Activated CD4-positive, alpha-beta T cell treated with anti-CD3 and anti-CD28 coated beads for 36 hours (primary cell): ENCODE data around the gene PAX5. TPM values are rescaled to one million over a fixed set of nuclear protein-coding genes. Genes with fewer than 3 reads are reported as not detected.

Experiments
- ATAC-seq: fragments of 200-7000 bp; cut with Tn5 transposase; one replicate; pipeline ENCODE4 v1.10.0; 2021; ENCODE audit warnings: mild to moderate bottlenecking, moderate library complexity
- CTCF ChIA-PET: fragments of 350-600 bp; sonication (Branson Sonifier 250); formaldehyde crosslinking; loops from one replicate; lab custom pipeline; 2021; ENCODE audit warnings: antibody characterized with exemption; lab: Charles Lee
- POLR2A ChIA-PET: fragments of 350-600 bp; sonication (Branson Sonifier 250); formaldehyde crosslinking; loops from one replicate; lab custom pipeline; 2021; ENCODE audit warnings: antibody characterized with exemption, inconsistent platforms; lab: Charles Lee
- DNase-seq: peaks from one replicate; pipeline ENCODE4 v3.0.0-alpha.2; 2020
- H3K27ac Mint-ChIP-seq: one replicate; pipeline ENCODE4 v1.8.0; 2021; ENCODE audit warnings: mixed read lengths
- H3K27me3 Mint-ChIP-seq: one replicate; pipeline ENCODE4 v1.8.0; 2021; ENCODE audit warnings: mixed read lengths
- H3K36me3 Mint-ChIP-seq: one replicate; pipeline ENCODE4 v1.8.0; 2021; ENCODE audit warnings: low read depth, mixed read lengths
- H3K4me1 Mint-ChIP-seq: one replicate; pipeline ENCODE4 v1.8.0; 2021; ENCODE audit warnings: mixed read lengths
- H3K4me3 Mint-ChIP-seq: one replicate; pipeline ENCODE4 v1.8.0; 2021; ENCODE audit warnings: mild to moderate bottlenecking, moderate library complexity, mixed read lengths
- H3K9me3 Mint-ChIP-seq: one replicate; pipeline ENCODE4 v1.8.0; 2021; ENCODE audit warnings: low read depth, mixed read lengths
- intact Hi-C, 2 experiments: fragments of 100-400 bp; cut with DNase I in 1 of 2; cut with micrococcal nuclease in 1 of 2; formaldehyde crosslinking; loops; one replicate each; pipeline versions ENCODE4 v1.14.2 to v1.15.1; 2022 to 2024; cut with DNase I, micrococcal nuclease
- total RNA-seq, 2 experiments: library from RNA; stranded (reverse); gene quantifications; one replicate each; pipeline ENCODE4 v1.2.3, GENCODE V29; 2021

The PAX5 gene
- total RNA-seq, 2 experiments from 2014 or later = 0.21 to 0.51 TPM

DNA sequence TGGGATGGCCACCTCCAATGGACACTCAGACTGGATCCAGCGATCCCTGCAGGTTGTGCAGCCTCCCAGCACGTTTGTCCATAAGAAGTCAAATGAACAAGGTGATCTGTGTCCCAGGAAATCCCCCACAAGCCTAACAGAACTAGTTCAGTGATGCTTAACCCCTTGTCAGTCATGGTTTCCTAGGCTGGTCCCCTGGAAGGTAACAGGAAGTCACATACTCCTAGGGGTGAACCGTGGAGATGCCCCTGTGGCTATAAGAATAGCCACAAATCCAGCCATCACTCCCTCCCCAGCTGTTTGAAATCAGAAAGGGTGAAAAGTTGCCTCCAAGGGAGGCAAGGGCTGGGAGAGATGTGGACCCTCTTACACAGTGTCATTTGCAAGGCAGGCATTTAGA is 22.5 kb downstream of the PAX5 start:
- Mint-ChIP-seq H3K4me1 (no peaks in the 10 kb centered on the region), H3K27ac (no peak overlapping the region), H3K36me3 (no peaks in the 10 kb centered on the region), H3K4me3 (no peak overlapping the region), H3K9me3 (no peaks in the 10 kb centered on the region), H3K27me3 (peaks cover 33% of the 10 kb centered on the region)
- intact Hi-C loops = no loop called here
- POLR2A ChIA-PET = no interaction called here
- no peak for ATAC-seq
- no peak for DNase-seq
- CTCF ChIA-PET = interaction anchor here (0.6 to 0.8 kb wide), 2 partner anchors 9 to 19 kb away, joined by 3 to 5 read pairs; no protein-coding TSS in a partner anchor

- H3K27ac Mint-ChIP-seq = no peak overlapping the region
- H3K9me3 Mint-ChIP-seq = no peaks in the 10 kb centered on the region
- no peaks in the 10 kb centered on the region for H3K36me3 Mint-ChIP-seq
- ATAC-seq (no peak), DNase-seq (no peak)
- ChIA-PET CTCF (interaction anchor here (1.2 kb wide), 1 partner anchor 138 kb away, joined by 4 read pairs; no protein-coding TSS in a partner anchor), POLR2A (no interaction called here)
- intact Hi-C loops = no loop called here
- H3K4me1 Mint-ChIP-seq = no peaks in the 10 kb centered on the region
- H3K4me3 Mint-ChIP-seq = no peak overlapping the region
- peaks cover 29% of the 10 kb centered on the region for H3K27me3 Mint-ChIP-seq
Observed at GRCh38 chr9:37010976-37011375, 23.1 kb downstream of the PAX5 start.

- Mint-ChIP-seq H3K27me3 (peaks cover 30% of the 10 kb centered on the region), H3K27ac (no peak overlapping the region), H3K36me3 (no peaks in the 10 kb centered on the region), H3K9me3 (no peaks in the 10 kb centered on the region), H3K4me1 (no peaks in the 10 kb centered on the region), H3K4me3 (no peak overlapping the region)
- ATAC-seq (peak; percentile 57), DNase-seq (no peak)
- intact Hi-C loops = no loop called here
- ChIA-PET CTCF (interaction anchor here (1.2 kb wide), 1 partner anchor 137 kb away, joined by 4 read pairs; no protein-coding TSS in a partner anchor), POLR2A (no interaction called here)
Observed at GRCh38 chr9:37010180-37010579, 23.9 kb downstream of the PAX5 start.

DNA sequence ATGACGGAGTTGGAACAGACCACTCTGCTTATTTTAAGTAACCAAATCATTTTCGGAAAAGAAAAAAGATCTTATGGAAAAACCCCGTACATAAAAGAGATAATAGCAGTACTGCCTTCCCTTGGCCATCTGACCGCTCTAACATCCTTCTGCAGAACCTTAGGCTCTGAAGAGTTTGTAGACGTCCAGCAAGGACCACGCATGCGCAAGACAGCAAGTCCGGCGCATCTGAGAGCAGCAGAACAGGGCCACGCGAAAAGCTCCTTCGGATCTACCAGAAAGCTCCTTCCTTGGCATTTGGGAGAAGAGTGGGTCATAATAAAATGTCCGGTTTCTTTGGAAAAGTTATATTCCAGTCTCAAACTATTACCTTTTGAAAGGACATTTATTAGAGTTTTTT is 26.8 kb downstream of the PAX5 start:
- Mint-ChIP-seq H3K36me3 (no peaks in the 10 kb centered on the region), H3K9me3 (no peaks in the 10 kb centered on the region), H3K27me3 (peaks cover 41% of the 10 kb centered on the region), H3K4me3 (no peak overlapping the region), H3K4me1 (no peaks in the 10 kb centered on the region), H3K27ac (no peak overlapping the region)
- intact Hi-C loops = no loop called here
- ATAC-seq (no peak), DNase-seq (no peak)
- CTCF ChIA-PET = no interaction called here
- POLR2A ChIA-PET = no interaction called here

DNA sequence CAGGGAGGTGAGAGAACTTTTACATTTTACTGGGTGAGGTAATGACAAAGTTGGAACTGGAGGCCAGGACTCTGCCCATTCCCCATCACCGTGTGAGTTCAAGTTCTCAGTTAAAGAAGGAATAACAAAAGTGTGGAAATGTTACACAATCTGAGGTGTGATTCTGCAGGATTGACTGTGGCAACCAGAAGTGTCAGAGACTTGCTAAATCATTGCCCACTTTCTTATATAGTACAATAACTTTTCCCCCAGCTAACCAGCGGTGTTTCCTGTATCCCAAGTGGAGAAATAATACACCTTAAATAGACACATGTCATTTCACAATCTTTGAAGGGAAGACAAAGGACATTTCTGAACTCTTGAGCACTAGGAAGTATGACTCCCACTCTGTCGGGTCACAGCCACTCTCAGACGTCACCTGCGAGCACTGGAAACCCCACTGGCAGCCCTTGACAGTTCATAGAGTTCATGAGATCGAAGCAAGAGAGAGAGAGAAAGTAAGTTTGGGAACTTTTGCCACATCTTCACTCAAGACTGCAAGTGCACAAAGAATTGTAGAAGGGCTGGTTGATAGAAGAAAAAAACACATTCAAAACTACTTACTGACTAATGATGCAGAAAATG is 28.4 kb downstream of the PAX5 start:
- DNase-seq (no peak), ATAC-seq (no peak)
- H3K9me3 Mint-ChIP-seq = no peaks in the 10 kb centered on the region
- intact Hi-C loops = no loop called here
- no peaks in the 10 kb centered on the region for H3K36me3 Mint-ChIP-seq
- H3K27ac Mint-ChIP-seq = no peak overlapping the region
- ChIA-PET CTCF (interaction anchor here (1.2 kb wide), 1 partner anchor 354 kb away, joined by 3 read pairs; no protein-coding TSS in a partner anchor), POLR2A (no interaction called here)
- no peak overlapping the region for H3K4me3 Mint-ChIP-seq
- no peaks in the 10 kb centered on the region for H3K4me1 Mint-ChIP-seq
- peaks cover 47% of the 10 kb centered on the region for H3K27me3 Mint-ChIP-seq

- ChIA-PET POLR2A (no interaction called here), CTCF (interaction anchor here (0.6 to 1.5 kb wide), 3 partner anchors 9 to 100 kb away, joined by 4 to 5 read pairs (median 4); no protein-coding TSS in a partner anchor)
- no peak overlapping the region for H3K27ac Mint-ChIP-seq
- no peak overlapping the region for H3K4me3 Mint-ChIP-seq
- intact Hi-C loops = no loop called here
- DNase-seq (no peak), ATAC-seq (no peak)
- H3K36me3 Mint-ChIP-seq = no peaks in the 10 kb centered on the region
- H3K4me1 Mint-ChIP-seq = no peaks in the 10 kb centered on the region
- no peaks in the 10 kb centered on the region for H3K9me3 Mint-ChIP-seq
- H3K27me3 Mint-ChIP-seq = peaks cover 47% of the 10 kb centered on the region
Observed at GRCh38 chr9:37004424-37004935, 29.6 kb downstream of the PAX5 start.

GRCh38 chr9:37002413-37003217 is 31.5 kb downstream of the PAX5 start:
- Mint-ChIP-seq H3K36me3 (no peaks in the 10 kb centered on the region), H3K27ac (no peak overlapping the region), H3K27me3 (peaks cover 41% of the 10 kb centered on the region), H3K9me3 (no peaks in the 10 kb centered on the region), H3K4me1 (no peaks in the 10 kb centered on the region), H3K4me3 (peak overlapping the region; percentile 38)
- intact Hi-C loops = no loop called here
- peak; percentile 26 for ATAC-seq
- DNase-seq = peak; percentile 36
- ChIA-PET POLR2A (no interaction called here), CTCF (interaction anchor here (0.7 kb wide), 1 partner anchor 902 kb away, joined by 4 read pairs; no protein-coding TSS in a partner anchor)

GRCh38 chr9:37002036-37002412 is 32.0 kb downstream of the PAX5 start:
- Mint-ChIP-seq H3K4me3 (no peak overlapping the region), H3K9me3 (no peaks in the 10 kb centered on the region), H3K27me3 (peaks cover 36% of the 10 kb centered on the region), H3K27ac (no peak overlapping the region), H3K36me3 (no peaks in the 10 kb centered on the region), H3K4me1 (no peaks in the 10 kb centered on the region)
- ChIA-PET POLR2A (no interaction called here), CTCF (interaction anchor here (0.7 kb wide), 1 partner anchor 902 kb away, joined by 4 read pairs; no protein-coding TSS in a partner anchor)
- intact Hi-C loops = no loop called here
- DNase-seq (no peak), ATAC-seq (no peak)

DNA sequence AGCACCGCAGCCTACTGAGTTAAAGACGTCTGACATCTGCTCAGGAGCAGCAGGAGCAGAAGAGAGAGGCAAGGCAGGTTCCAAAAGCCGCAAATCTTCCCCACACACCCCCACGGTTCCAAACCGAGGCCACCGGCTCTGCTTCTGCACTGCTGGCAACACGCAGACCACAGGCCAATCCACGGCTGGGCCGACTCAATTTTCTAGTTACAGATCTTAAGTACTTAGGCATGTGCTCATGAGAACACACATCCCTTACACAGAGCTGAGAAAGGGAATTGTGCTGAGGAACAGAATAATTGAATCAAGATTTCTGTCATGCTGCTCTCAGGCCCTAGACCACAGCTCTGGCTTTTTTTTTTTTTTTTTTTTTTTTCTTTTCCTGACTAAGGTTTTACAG is 32.6 kb downstream of the PAX5 start:
- no peak overlapping the region for H3K27ac Mint-ChIP-seq
- DNase-seq (no peak), ATAC-seq (no peak)
- H3K4me3 Mint-ChIP-seq = no peak overlapping the region
- H3K4me1 Mint-ChIP-seq = no peaks in the 10 kb centered on the region
- ChIA-PET POLR2A (no interaction called here), CTCF (interaction anchor here (0.7 kb wide), 1 partner anchor 901 kb away, joined by 4 read pairs; no protein-coding TSS in a partner anchor)
- intact Hi-C loops = no loop called here
- no peaks in the 10 kb centered on the region for H3K36me3 Mint-ChIP-seq
- peaks cover 35% of the 10 kb centered on the region for H3K27me3 Mint-ChIP-seq
- H3K9me3 Mint-ChIP-seq = no peaks in the 10 kb centered on the region

GRCh38 chr9:36999728-37000333 is 34.2 kb downstream of the PAX5 start:
- Mint-ChIP-seq H3K9me3 (no peaks in the 10 kb centered on the region), H3K27me3 (peaks cover 28% of the 10 kb centered on the region), H3K36me3 (no peaks in the 10 kb centered on the region), H3K4me1 (no peaks in the 10 kb centered on the region), H3K4me3 (no peak overlapping the region), H3K27ac (no peak overlapping the region)
- ChIA-PET POLR2A (no interaction called here), CTCF (interaction anchor here (0.7 to 2.9 kb wide), 4 partner anchors 9 to 330 kb away, joined by 3 to 9 read pairs (median 7); no protein-coding TSS in a partner anchor)
- intact Hi-C loops = loop anchor here in 1 of 2 experiments (5.0 to 10.0 kb wide), 2 partner anchors 307 to 365 kb away; no protein-coding TSS in a partner anchor
- no peak for ATAC-seq
- DNase-seq = no peak

GRCh38 chr9:36997414-36997813 is 36.7 kb downstream of the PAX5 start:
- no peaks in the 10 kb centered on the region for H3K4me1 Mint-ChIP-seq
- intact Hi-C loops = loop anchor here in 1 of 2 experiments (5.0 to 10.0 kb wide), 2 partner anchors 310 to 367 kb away; no protein-coding TSS in a partner anchor
- CTCF ChIA-PET = interaction anchor here (1.0 to 3.6 kb wide), 4 partner anchors 124 to 397 kb away, joined by 4 to 16 read pairs (median 6); no protein-coding TSS in a partner anchor
- H3K36me3 Mint-ChIP-seq = no peaks in the 10 kb centered on the region
- peaks cover 22% of the 10 kb centered on the region for H3K27me3 Mint-ChIP-seq
- ATAC-seq = no peak
- no peak for DNase-seq
- H3K27ac Mint-ChIP-seq = no peak overlapping the region
- H3K4me3 Mint-ChIP-seq = no peak overlapping the region
- POLR2A ChIA-PET = interaction anchor here (0.8 kb wide), 1 partner anchor 14 kb away, joined by 4 read pairs; no protein-coding TSS in a partner anchor
- no peaks in the 10 kb centered on the region for H3K9me3 Mint-ChIP-seq
